HG03565 (cell line): ENCODE measurements around the gene PDE4B.
"Not testable (repeated sequence)": the region's sequence is repeated elsewhere in the genome, so short reads cannot be mapped to it uniquely, and the experiment has no call there.

ENCODE experiments used
- ATAC-seq: cut with Tn5 transposase; IDR thresholded peaks from one replicate; pipeline ENCODE4 v1.9.1; 2021; ENCODE audit warnings: mild to moderate bottlenecking, moderate library complexity; ENCODE audit not compliant: unreplicated experiment

PDE4B gene

GRCh38 chr1:66399888-66400529 is 607.3 kb downstream of the PDE4B start:
- peak; percentile 28 for ATAC-seq

GRCh38 chr1:66400660-66401059 is 608.0 kb downstream of the PDE4B start:
- ATAC-seq, result no peak

DNA sequence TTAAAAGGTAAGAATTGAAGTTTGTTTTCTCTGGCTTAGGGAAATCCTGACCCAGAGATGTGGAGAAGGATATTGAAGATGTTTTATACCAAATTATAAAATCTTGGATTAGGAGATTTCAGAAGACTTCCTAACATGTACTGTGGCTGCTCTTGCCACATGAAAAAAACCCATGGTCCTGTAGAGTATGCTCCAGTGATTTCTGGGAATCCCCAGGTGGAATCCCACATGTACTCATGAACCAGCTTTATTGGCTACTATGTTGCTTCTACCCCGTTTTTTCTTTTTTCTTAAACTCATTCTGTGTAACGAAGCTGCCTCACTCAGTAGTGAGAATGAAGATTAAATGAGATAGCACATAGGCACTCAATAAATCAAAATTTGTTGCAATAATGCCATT is 608.5 kb downstream of the PDE4B start:
- no peak for ATAC-seq

DNA sequence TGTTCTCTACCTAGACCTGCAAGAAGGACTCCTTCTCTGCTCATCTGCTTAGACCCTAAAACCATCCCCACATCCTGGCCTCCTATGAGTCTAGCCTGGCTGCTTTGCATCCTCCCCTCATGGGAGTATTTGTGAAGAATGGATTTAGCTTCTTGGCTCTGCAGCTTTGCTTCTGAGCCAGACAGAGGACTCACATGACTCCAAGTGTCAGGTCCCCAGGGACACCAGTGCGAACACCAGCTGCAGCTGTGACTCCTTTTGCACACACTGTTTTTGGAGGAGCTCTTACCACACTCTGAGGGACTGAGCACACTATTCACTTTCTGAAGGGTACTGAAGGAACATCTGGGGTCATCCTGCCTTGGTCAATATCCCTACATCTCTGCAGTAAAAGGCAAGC is 609.5 kb downstream of the PDE4B start:
- ATAC-seq, result peak; percentile 75

GRCh38 chr1:66403007-66403731 is 610.5 kb downstream of the PDE4B start:
- ATAC-seq, result no peak

DNA sequence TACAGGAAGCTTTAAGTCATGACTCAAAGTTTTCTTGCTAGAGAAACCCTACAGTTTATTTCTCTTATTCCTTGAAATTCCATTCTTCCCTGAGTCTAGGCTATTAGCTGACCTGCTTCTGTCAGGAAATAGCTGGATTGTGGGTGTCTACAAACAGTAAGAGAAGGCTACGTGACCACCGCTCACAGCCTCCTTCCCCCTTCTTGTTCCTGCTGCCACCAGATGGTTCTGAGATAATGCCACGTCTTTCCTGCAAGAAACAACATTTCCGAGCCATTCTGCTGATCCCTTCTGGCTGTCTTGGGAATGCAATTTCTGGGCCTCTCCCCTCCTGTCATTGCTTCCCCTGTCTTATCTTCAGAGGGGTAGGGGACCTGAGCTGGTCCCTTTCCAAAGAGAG is 612.4 kb downstream of the PDE4B start:
- no peak for ATAC-seq

- not testable (repeated sequence) for ATAC-seq
Observed at GRCh38 chr1:66411449-66411848, 618.8 kb downstream of the PDE4B start.

DNA sequence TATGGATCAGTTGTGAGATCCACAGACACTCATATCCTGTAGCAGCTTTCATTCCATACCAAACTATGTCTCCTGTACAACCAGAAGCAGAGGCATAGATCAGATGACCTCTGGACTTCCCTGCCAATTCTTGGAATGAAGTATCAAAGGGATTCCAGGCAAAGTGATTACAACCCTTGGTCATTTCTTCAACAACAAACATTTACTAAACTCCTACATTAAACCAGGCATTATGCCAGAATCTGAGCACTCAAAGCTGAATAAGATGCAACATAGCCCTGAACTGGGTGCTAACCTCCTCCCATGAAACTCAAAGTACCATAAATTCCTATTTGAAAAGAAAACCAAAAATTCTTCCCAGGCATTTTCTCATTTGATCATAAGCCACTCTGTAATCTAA is 620.0 kb downstream of the PDE4B start:
- no peak for ATAC-seq

DNA sequence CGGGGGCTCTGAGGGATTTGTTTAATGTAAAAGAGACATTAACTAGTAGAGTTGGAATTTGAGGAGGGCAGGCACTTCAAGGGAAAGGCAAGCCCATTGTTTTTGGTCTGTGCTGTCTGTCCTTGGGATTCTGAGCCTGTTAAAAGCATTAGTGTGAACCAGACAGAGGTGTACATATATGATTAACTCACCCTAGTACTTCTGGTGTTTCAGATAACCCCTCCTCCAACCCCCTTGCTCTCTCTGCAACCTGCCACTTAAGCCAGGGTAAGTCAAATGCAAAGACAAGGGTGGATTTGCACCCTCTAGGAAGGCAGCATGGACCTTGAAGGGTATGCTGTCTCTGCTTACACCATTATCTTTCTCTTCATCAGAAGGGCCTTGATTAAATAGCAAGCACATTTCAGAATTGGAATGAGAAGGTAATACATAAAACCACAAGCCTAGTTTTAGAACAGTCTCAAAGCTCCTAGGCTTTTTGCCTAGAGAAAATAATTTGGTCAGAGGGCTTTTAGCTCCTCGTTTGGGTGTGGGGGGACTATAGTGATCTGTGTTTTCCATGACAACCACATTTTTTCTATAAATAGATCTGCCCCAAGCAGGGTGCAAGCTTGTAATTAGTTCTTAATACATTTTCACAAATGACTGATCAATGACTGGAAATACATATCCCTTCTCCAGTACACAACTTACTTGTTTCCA is 620.6 kb downstream of the PDE4B start:
- ATAC-seq, result no peak

- ATAC-seq, result no peak
Observed at GRCh38 chr1:66413838-66414175, 621.1 kb downstream of the PDE4B start.

DNA sequence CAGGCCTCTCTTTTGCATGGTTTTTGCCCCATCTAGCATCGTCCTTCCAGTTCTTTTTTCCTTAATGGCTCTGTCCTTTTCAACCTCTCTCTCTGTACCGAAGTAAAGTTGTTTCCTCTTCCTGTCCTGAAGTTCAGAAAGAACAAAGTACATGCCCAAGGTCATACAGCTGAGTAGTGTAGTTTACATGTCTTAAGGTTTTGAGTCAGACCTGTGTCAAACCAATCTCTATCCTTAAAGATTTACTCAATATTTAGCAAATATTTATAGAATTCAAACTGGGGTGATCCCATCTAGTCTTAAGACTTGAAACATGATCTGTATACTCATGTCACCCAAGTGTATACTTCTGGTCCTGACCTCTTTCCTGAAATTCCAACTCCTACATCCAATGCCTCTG is 622.6 kb downstream of the PDE4B start:
- ATAC-seq, result no peak

DNA sequence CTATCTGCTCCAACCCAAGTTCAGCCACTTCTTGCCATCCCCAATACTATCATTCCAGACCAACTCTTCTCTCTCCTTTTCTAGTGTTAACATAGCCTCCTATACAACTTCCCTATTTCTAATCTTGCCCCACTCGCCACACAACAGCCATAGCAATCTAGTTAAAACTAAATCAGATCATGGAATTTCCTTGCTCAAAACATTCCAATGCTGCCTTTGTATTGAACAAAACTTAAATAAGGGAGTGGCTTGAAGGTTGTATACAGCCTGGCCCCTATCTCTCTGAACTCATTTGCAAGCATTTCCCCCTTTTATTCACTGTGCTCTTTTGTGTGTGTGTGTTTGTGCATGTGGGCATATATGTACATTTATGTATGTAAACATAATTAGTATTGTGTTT is 623.2 kb downstream of the PDE4B start:
- no peak for ATAC-seq

- no peak for ATAC-seq
Observed at GRCh38 chr1:66416295-66416694, 623.6 kb downstream of the PDE4B start.

GRCh38 chr1:66418021-66418420 is 625.3 kb downstream of the PDE4B start:
- no peak for ATAC-seq

DNA sequence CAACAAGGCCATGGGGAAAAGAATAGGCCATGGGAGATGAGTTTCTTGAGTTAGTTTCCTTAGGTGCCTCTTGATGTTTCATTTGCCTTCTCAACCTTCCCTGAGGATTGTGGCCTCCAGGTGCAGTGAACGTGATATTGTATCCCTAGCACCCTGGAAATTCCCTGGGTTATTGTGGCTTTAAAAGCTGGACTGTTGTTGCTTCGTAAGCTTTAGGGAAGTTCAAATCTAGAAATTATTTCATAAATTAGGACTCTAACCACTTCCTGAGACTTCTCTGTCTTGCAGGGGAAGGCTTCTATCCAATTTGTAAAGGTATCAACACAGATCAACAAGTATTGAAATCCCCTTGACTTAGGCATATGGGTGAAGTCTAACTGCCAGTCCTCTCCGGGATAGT is 627.5 kb downstream of the PDE4B start:
- ATAC-seq, result not testable (repeated sequence)

- not testable (repeated sequence) for ATAC-seq
Observed at GRCh38 chr1:66420906-66421305, 628.2 kb downstream of the PDE4B start.

GRCh38 chr1:66422804-66423203 is 630.1 kb downstream of the PDE4B start:
- no peak for ATAC-seq
